HG02571 (cell line): Measurements from ENCODE around the gene VIPR2.
"Not testable (repeated sequence)": the region's sequence is repeated elsewhere in the genome, so short reads cannot be mapped to it uniquely, and the experiment has no call there.

ENCODE experiments used
- ATAC-seq: cut with Tn5 transposase; IDR thresholded peaks from one replicate; pipeline ENCODE4 v1.9.1; 2021; ENCODE audit warnings: mild to moderate bottlenecking, moderate library complexity; ENCODE audit not compliant: unreplicated experiment

VIPR2 gene

DNA sequence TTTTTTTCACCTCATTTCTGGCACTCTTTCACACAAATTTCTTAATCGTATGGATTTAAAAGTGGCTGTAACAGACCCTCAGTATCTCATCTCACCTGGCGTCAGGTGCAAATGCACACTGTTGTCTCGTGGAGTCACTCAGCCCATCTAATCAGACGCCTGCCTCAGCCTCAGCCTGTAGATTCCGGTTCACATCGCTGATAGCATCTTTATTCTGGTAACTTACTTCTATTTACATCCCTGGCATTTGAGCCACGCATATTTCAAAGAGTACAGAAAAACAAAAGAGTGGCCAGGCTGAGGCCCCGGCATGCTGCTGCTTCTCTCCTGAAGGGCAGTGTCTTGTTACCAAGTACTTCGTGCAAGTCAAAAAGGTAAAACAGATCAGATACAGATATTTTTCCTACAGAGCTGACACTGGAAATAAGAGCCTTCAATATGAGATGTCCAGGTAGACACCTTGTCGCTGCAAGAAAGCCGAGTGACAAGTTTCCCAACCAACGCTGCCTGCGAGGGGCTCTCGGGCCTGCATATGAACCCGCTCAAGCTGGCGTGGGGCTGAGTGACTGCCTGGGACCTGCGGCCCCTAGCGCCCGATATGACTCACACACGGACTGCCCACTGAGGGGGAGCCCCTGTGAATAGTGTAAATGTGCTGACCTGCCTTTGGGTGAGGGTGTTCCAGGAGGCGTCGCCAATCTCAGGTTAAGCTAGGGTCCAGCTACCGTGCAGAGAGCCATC is 4.3 kb downstream of the VIPR2 start:
- ATAC-seq, result no peak

DNA sequence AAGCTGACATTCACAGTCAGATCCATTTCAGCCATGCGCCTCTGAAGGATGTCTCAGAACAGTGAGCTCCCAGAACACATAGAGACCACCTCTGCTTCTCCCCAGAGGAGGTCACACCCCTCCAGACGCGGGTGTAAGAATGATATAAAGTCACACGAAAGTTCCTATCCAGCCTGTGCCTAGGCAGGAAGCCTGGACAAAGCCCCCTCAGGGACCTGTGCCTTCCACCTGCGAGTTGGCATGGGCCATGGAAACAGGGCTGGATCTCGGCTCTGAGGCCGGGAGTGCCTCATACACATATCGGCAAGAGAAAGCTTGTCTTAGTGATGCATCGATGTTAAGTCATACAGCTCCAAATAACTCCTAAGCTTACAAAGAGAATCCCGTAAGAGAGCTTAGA is 5.0 kb downstream of the VIPR2 start:
- ATAC-seq, result no peak

DNA sequence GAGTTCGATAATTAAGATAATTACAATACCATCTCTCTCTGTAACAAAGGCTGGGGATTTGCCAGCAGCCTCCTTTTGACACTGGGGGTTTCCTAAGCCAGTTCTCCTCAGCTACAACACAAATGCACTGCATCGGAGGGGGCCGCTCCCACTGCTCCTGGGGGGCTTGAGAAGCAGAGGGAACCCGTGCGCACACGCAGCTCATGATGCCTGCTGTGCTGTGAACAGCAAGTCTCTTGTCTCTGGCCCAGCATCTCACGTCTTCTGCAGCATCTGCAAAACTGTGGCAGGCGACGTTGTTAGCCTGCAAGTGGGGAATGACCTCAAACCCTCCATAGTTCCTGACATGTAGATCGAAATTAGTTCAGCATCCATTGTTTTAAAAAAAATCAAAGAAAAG is 5.5 kb downstream of the VIPR2 start:
- ATAC-seq, result no peak

GRCh38 chr7:159138508-159138907 is 6.2 kb downstream of the VIPR2 start:
- no peak for ATAC-seq

DNA sequence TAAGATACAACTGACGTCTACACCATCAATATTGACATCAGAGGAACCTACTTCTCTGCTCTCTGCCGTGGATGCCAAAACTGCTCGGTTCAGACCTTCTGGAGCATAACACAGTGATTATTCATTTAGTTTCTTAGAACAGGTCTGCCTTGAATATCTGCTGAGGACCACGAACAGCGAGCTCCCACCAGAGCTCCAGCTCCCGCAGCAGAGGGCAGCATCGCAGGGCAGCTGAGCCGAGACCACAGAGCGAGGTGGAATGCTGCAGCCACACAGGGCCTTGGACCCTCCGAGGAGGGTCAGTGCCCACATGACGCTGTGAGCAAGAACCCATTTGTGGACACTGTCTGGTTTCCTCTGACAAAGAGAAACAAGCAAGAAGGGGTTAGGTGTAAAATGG is 6.8 kb downstream of the VIPR2 start:
- ATAC-seq, result no peak

DNA sequence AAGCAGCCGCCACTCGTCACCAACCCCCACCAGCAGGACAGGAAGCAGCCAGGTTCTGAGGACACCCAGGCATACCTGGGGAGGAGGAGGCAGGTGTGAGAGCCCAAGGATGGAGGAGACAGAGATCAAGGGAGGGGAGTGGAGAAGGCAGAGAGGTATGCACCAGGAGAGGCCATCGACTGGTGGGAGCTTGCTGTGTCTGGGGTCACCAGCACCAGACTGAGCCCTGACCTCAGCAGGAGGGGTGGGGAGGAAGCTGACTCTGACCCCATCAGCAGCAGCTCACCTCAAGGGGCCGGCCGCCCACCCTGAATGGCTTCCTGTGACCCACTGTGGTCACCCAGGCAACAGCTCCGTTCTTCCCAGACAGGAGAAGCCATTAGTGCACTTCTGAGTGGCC is 7.8 kb downstream of the VIPR2 start:
- no peak for ATAC-seq

DNA sequence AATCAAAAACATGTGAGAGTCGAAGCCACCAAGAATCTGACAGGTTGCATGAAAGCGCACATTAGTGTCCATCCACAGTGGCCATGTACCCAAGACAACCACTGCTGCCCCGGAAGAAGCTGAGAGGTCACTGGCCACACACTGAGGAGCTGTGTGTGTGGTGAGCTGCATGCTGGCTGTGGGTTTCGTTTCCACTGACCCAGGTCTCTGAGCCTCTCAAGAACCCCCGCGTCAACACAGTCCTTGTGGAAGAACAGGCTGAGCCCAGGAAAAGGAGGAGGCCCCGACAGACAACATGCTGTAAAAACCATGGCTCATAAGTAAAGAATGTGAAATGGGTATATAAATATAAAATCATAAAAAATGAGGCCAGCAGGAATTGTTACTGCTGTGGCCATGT is 8.2 kb downstream of the VIPR2 start:
- no peak for ATAC-seq

DNA sequence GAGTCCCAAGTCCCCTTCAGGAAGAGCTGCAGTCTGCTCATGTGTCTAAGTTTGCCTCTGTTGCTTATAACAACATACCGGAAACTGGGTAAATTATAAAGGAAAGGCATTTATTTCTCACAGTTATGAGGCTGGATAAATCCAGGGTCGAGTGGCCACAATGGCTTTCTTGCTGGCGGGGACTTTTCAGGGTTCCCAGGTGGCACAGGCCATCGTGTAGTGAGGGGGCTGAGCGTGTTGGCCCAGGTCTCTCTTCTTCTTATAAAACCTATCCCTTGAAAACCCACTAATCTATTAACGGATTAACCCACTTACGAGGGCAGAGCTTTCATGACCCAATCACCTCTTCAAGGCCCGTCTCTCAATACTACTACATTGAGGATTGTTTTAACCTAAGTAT is 8.7 kb downstream of the VIPR2 start:
- ATAC-seq, result no peak

- not testable (repeated sequence) for ATAC-seq
Observed at GRCh38 chr7:159132670-159133443, 11.8 kb downstream of the VIPR2 start.

DNA sequence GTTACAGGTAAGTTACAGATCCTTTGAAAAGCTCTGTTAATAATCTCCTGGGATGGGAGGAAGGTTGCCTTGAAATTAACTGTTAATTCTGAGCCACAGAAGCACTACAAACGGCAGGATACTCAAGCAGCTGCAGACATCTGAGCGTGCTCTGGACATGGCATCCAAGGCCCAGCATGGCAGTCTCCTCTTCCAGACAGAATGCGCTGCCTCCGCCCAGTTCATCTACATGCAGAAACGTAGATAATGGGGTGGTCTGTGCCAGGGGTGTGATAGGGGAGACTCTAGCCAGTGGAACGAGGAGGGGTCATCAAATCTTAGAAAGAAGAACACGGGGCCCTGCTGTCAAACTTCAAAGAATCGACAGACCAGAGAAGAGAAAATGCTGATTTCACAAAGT is 13.8 kb downstream of the VIPR2 start:
- no peak for ATAC-seq

DNA sequence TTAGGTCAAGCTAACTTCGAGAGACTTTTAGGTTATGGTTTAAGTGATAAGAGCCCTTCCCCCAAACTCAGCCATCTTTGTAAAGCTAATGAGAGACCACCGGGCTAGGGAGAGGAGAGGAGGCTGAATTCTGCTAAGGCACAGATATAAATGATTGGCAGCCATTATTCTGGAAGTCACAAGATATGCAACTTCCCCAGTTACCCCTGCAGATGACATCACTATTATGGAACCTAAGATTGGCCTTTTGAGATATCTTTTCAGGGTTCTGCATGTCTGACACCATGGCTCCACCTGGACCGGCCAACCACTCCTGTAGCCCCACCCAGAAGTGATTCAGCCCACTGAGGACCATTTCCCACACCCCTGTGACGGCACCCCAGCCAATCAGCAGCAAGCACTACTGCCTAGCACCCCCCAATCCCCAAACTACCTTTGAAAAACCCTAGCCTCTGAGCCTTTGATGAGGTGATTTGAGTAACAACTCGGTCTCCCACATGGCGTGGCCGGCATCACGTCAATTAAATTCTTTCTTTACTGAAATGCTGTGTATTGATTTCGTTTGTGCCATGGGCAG is 14.4 kb downstream of the VIPR2 start:
- ATAC-seq, result no peak

DNA sequence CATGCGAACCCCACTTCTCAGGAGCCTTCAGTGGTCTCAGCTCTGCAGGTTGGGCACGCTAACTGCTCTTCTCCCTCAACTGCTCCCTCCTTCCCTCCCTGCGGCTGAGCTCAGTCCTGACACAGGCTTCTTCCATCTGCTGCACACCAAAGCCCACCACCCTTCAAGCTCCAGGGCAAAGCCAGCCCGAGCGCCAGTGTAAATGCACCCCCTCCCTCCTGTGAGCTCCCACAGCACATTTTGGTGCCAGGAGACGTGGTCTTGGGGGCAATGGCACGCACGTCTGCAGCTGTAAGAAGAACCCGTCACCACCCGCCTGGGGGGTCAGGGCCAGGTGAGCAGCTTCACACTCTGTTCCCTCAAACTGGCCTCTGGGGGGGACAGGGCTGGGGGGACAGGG is 15.9 kb downstream of the VIPR2 start:
- ATAC-seq, result no peak

GRCh38 chr7:159127691-159128642 is 16.7 kb downstream of the VIPR2 start:
- ATAC-seq, result no peak

- no peak for ATAC-seq
Observed at GRCh38 chr7:159126311-159127260, 18.1 kb downstream of the VIPR2 start.

- ATAC-seq, result no peak
Observed at GRCh38 chr7:159125955-159126270, 18.8 kb downstream of the VIPR2 start.

- ATAC-seq, result no peak
Observed at GRCh38 chr7:159125104-159125954, 19.3 kb downstream of the VIPR2 start.

DNA sequence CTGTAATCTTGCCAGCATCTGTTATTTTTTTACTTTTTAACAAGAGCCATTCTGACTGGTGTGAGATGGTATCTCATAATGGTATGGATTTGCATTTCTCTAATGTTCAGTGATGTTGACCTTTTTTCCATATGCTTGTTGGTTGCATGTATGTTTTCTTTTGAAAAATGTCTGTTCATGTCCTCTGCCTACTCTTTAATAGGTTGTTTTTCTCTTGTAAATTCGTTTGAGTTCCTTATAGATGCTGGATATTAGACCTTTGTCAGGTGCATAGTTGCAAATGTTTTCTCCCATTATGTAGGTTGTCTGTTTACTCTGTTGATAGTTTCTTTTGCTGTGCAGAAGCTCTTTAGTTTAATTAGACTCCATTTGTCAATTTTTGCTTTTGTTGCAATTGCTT is 20.9 kb downstream of the VIPR2 start:
- not testable (repeated sequence) for ATAC-seq

DNA sequence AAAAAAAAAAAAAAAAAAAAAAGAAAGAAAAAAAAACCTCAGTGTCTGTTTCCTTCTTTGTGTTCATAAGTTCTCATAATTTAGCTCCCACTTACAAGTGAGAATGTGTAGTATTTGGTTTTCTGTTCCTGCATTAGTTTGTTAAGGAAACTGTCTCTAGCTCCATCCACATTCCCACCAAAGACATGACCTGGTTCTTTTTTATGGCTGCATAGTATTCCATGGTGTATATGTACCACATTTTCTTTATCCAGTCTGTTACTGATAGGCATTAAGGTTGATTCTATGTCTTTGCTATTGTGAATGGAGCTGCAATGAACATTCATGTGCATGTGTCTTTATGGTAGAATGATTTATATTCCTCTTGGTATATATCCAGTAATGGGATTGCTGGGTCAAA is 21.4 kb downstream of the VIPR2 start:
- ATAC-seq, result not testable (repeated sequence)

GRCh38 chr7:159122276-159122675 is 22.4 kb downstream of the VIPR2 start:
- ATAC-seq, result no peak
